Fibroblast of villous mesenchyme (primary cell): ENCODE measurements around the gene KCNJ6. TPM values are rescaled to one million over a fixed set of nuclear protein-coding genes. Genes with fewer than 3 reads are reported as not detected.

Source experiments
- DNase-seq: peaks from one replicate; pipeline ENCODE4 v3.0.0-alpha.2; 2010; ENCODE audit warnings: low read depth
- H3K4me3 ChIP-seq: 2 replicates; pipeline ENCODE4 v1.5.1; 2011; ENCODE audit warnings: low read depth, mild to moderate bottlenecking, low read length
- total RNA-seq: library from RNA; depleted of rRNA; stranded (reverse); fragments of >200 nt; gene quantifications from 2 replicates; pipeline ENCODE4 v1.2.3, GENCODE V29; 2012
- TF ChIP-seq, protein P1 (sequence below): IDR thresholded peaks from 2 replicates; pipeline ENCODE4 v1.5.1; 2012; ENCODE audit warnings: low read depth, mild to moderate bottlenecking, low read length; ENCODE audit not compliant: insufficient read depth

Gene KCNJ6
- total RNA-seq, 1 donor = not detected

GRCh38 chr21:37757606-37758376 lies 158.5 kb downstream of the KCNJ6 start:
- TF ChIP-seq, protein P1, sequence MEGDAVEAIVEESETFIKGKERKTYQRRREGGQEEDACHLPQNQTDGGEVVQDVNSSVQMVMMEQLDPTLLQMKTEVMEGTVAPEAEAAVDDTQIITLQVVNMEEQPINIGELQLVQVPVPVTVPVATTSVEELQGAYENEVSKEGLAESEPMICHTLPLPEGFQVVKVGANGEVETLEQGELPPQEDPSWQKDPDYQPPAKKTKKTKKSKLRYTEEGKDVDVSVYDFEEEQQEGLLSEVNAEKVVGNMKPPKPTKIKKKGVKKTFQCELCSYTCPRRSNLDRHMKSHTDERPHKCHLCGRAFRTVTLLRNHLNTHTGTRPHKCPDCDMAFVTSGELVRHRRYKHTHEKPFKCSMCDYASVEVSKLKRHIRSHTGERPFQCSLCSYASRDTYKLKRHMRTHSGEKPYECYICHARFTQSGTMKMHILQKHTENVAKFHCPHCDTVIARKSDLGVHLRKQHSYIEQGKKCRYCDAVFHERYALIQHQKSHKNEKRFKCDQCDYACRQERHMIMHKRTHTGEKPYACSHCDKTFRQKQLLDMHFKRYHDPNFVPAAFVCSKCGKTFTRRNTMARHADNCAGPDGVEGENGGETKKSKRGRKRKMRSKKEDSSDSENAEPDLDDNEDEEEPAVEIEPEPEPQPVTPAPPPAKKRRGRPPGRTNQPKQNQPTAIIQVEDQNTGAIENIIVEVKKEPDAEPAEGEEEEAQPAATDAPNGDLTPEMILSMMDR = no peak
- no peak overlapping the region for H3K4me3 ChIP-seq
- no peak for DNase-seq

DNA sequence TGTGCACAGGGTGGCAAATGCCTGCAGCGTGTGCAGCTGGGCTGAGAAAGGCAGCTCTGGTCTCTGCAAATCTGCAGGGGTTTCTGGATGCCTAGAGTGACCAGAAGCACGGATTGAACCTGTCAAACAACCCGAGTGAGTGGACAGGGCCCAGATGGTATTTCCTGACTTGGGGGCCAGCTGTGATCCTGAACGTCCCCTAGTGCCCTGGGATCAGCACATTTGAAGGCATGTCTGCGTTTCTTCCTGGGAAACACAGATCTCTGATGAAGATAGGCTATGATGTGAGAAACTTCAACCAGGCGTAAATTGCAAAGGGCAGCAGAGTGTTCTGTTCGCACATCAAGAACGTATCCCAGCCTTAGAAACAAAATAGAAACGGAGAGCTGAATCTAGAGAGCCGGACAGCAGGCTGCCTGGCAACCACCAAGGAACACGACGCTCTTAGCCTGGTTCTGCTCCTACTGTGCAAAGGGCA lies 163.1 kb downstream of the KCNJ6 start:
- peak; percentile 47 for DNase-seq
- no peak overlapping the region for H3K4me3 ChIP-seq
- TF ChIP-seq, protein P1 = no peak

GRCh38 chr21:37751268-37751975 lies 164.8 kb downstream of the KCNJ6 start:
- H3K4me3 ChIP-seq = no peak overlapping the region
- TF ChIP-seq, protein P1 = no peak
- DNase-seq = peak; percentile 31

DNA sequence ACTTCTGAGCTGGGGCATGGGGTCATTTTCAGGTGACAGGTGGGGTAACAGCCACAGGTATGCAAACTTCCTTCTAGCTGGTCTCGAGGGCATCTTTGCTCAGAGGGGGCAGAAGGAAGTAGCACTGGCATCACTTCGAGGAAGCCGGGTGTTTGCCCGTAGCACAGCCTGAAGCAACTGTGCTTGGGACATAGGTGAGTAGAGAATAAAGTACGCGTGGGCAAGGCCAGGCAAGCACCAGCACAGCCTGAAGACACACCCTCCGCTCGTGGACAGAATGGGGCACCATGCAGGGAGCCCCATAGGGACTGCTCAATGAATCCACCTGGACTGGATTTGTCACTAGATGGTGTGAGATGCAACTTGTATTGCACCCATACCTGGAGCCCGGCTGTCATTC lies 167.1 kb downstream of the KCNJ6 start:
- TF ChIP-seq, protein P1 = no peak
- no peak overlapping the region for H3K4me3 ChIP-seq
- no peak for DNase-seq

DNA sequence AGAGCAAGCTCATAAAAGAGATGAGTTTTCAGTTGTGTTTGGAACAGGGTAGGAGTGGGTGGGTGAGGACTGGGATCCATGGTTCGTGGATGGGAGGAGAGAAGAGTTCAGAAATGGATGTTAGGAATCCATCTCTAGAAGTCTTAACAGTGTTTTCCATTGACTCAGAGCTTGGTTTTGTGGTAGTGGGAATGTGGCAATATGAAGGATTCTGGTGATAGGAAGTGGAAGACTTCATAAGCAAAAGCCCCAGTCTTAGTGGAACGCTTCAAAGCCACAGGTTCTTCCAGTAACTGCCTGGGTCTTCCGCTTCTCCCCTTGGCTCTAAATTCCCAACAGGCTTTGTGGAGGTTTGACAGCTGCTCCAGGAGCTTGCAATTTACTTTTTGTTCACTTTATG lies 167.9 kb downstream of the KCNJ6 start:
- DNase-seq = no peak
- TF ChIP-seq, protein P1 = no peak
- H3K4me3 ChIP-seq = no peak overlapping the region

- H3K4me3 ChIP-seq = no peak overlapping the region
- no peak for DNase-seq
- TF ChIP-seq, protein P1 = peak; percentile 25
These were observed 169.4 kb downstream of the KCNJ6 start for GRCh38 chr21:37746849-37747248.
